BJ (cell line): ENCODE measurements around the gene MAP4K1. TPM values are rescaled to one million over a fixed set of nuclear protein-coding genes. Genes with fewer than 3 reads are reported as not detected.
A peak's percentile ranks its signal among the peaks of the same experiment; 100 is the strongest.

Experiments used
- CTCF ChIA-PET: fragments of 350-600 bp; formaldehyde crosslinking; extraction: SDS; loops from one replicate; lab custom pipeline; 2021; ENCODE audit warnings: antibody characterized with exemption, inconsistent platforms; lab: Yijun Ruan, JAX
- POLR2A ChIA-PET: fragments of 300-600 bp; sonication (Branson Sonifier 250); formaldehyde crosslinking; extraction: SDS; loops from one replicate; lab custom pipeline; 2021; ENCODE audit warnings: antibody characterized with exemption; lab: Charles Lee
- DNase-seq: peaks from one replicate; pipeline ENCODE4 v3.0.0-alpha.2; 2011; ENCODE audit warnings: low read depth
- H3K27me3 ChIP-seq: 2 replicates; pipeline ENCODE4 v1.6.0; 2011; ENCODE audit warnings: low read length; ENCODE audit not compliant: control insufficient read depth, insufficient read depth
- H3K36me3 ChIP-seq: 2 replicates; pipeline ENCODE4 v1.5.1; 2011; ENCODE audit warnings: low read length; ENCODE audit not compliant: control insufficient read depth, insufficient read depth
- H3K4me3 ChIP-seq: 2 replicates; pipeline ENCODE4 v1.5.1; 2011; ENCODE audit warnings: low read depth, mild to moderate bottlenecking, control low read depth, low read length
- CTCF ChIP-seq: IDR thresholded peaks from 2 replicates; pipeline ENCODE4 v1.5.1; 2011; ENCODE audit warnings: low read depth, mild to moderate bottlenecking, control low read depth, inconsistent platforms, low read length, moderate library complexity; ENCODE audit not compliant: insufficient read depth
- polyA plus RNA-seq: library from polyadenylated mRNA; depleted of rRNA; stranded (reverse); fragments of >200 nt; gene quantifications from 2 replicates; pipeline ENCODE4 v1.2.3, GENCODE V29; 2011

MAP4K1 gene
- polyA plus RNA-seq, 1 experiment: 0.25 TPM

GRCh38 chr19:38653028-38653571, 35.3 kb upstream of the MAP4K1 start:
- ChIA-PET CTCF (interaction anchor here (0.6 to 0.7 kb wide), 3 partner anchors 31 to 66 kb away, joined by 3 read pairs; no protein-coding TSS in a partner anchor), POLR2A (no interaction called here)
- Histone ChIP-seq H3K36me3 (peaks cover 2% of the 10 kb centered on the region; the same call in 1 of the 2 replicates), H3K27me3 (no peaks in the 10 kb centered on the region), H3K4me3 (no peak overlapping the region)
- no peak for TF ChIP-seq CTCF
- no peak for DNase-seq

- no peaks in the 10 kb centered on the region for H3K27me3 ChIP-seq
- CTCF ChIA-PET: interaction anchor here (0.7 to 1.4 kb wide), 2 partner anchors 60 to 119 kb away, joined by 3 to 6 read pairs; no protein-coding TSS in a partner anchor
- no peak for DNase-seq
- no peak for TF ChIP-seq CTCF
- POLR2A ChIA-PET: no interaction called here
- H3K36me3 ChIP-seq: no peaks in the 10 kb centered on the region; the same call in 1 of the 2 replicates
- H3K4me3 ChIP-seq: peak overlapping the region; percentile 100
Observed at GRCh38 chr19:38650911-38651584, 33.3 kb upstream of the MAP4K1 start.

- TF ChIP-seq CTCF: no peak
- DNase-seq: no peak
- Histone ChIP-seq H3K27me3 (no peaks in the 10 kb centered on the region), H3K4me3 (peak overlapping the region; percentile 100), H3K36me3 (no peaks in the 10 kb centered on the region)
- ChIA-PET POLR2A (interaction anchor here (0.5 to 1.1 kb wide), 2 partner anchors 73 to 201 kb away, joined by 3 to 6 read pairs; no protein-coding TSS in a partner anchor), CTCF (interaction anchor here (0.7 to 1.4 kb wide), 5 partner anchors 10 to 120 kb away, joined by 3 to 7 read pairs (median 4); no protein-coding TSS in a partner anchor)
Observed at GRCh38 chr19:38650172-38650775, 32.5 kb upstream of the MAP4K1 start.

- CTCF ChIA-PET: interaction anchor here (0.7 to 1.4 kb wide), 7 partner anchors 10 to 74 kb away, joined by 3 to 7 read pairs (median 3); no protein-coding TSS in a partner anchor
- H3K4me3 ChIP-seq: peak overlapping the region; percentile 100
- no peaks in the 10 kb centered on the region for H3K36me3 ChIP-seq
- POLR2A ChIA-PET: interaction anchor here (0.5 to 1.3 kb wide), 5 partner anchors 10 to 202 kb away, joined by 3 to 11 read pairs (median 4); no protein-coding TSS in a partner anchor
- TF ChIP-seq CTCF: no peak
- no peaks in the 10 kb centered on the region for H3K27me3 ChIP-seq
- DNase-seq: no peak
Observed at GRCh38 chr19:38649305-38650171, 31.8 kb upstream of the MAP4K1 start.
